ENCODE data around the gene BTG2.
"Not testable (repeated sequence)": the region's sequence is repeated elsewhere in the genome, so short reads cannot be mapped to it uniquely, and the experiment has no call there.

- TF ChIP-seq, protein P1, sequence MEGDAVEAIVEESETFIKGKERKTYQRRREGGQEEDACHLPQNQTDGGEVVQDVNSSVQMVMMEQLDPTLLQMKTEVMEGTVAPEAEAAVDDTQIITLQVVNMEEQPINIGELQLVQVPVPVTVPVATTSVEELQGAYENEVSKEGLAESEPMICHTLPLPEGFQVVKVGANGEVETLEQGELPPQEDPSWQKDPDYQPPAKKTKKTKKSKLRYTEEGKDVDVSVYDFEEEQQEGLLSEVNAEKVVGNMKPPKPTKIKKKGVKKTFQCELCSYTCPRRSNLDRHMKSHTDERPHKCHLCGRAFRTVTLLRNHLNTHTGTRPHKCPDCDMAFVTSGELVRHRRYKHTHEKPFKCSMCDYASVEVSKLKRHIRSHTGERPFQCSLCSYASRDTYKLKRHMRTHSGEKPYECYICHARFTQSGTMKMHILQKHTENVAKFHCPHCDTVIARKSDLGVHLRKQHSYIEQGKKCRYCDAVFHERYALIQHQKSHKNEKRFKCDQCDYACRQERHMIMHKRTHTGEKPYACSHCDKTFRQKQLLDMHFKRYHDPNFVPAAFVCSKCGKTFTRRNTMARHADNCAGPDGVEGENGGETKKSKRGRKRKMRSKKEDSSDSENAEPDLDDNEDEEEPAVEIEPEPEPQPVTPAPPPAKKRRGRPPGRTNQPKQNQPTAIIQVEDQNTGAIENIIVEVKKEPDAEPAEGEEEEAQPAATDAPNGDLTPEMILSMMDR (IDR thresholded peaks at IDR 0.05): not testable (repeated sequence)
- not testable (repeated sequence) for TF ChIP-seq POLR2A (IDR thresholded peaks at IDR 0.05)
Observed at GRCh38 chr1:203299719-203300429, 5.4 kb upstream of the BTG2 start.

Data from adrenal gland (tissue), 5 donors.